ENCODE data around the gene PPP2R2B.

GRCh38 chr5:146862641-146863040 lies 15.9 kb downstream of the PPP2R2B start:
- TF ChIP-seq MYC (IDR thresholded peaks at IDR 0.05; ENCODE audit: low read depth, low read length), result no peak
- no peak for TF ChIP-seq CTCF (IDR thresholded peaks at IDR 0.05; ENCODE audit: low read depth, low read length)
- TF ChIP-seq POLR2A (IDR thresholded peaks at IDR 0.05; ENCODE audit: extremely low read depth, insufficient read length), result no peak
- TF ChIP-seq MAX (IDR thresholded peaks at IDR 0.05; ENCODE audit: low read depth, low read length), result no peak
